ENCODE data around the gene PIMREG. TPM values are rescaled to one million over a fixed set of nuclear protein-coding genes. Genes with fewer than 3 reads are reported as not detected.

Gene PIMREG
- total RNA-seq, 4 donors from 2014 or later, result 0.47 to 1.2 TPM; not detected in 2

GRCh38 chr17:6470146-6470718 is 26.0 kb downstream of the PIMREG start:
- DNase-seq (ENCODE audit: low spot score) (no peak), ATAC-seq (ENCODE audit: low FRiP score) (no peak)
- TF ChIP-seq CTCF (IDR thresholded peaks at IDR 0.05), result no peak

GRCh38 chr17:6470751-6471521 is 26.7 kb downstream of the PIMREG start:
- ATAC-seq (ENCODE audit: low FRiP score) (no peak), DNase-seq (ENCODE audit: low spot score) (no peak)
- no peak for TF ChIP-seq CTCF (IDR thresholded peaks at IDR 0.05)

- TF ChIP-seq CTCF (IDR thresholded peaks at IDR 0.05), result no peak
- peak; percentile 52 for ATAC-seq (ENCODE audit: low FRiP score)
- peak; percentile 27 for DNase-seq (ENCODE audit: low spot score)
Observed at GRCh38 chr17:6471531-6472465, 27.5 kb downstream of the PIMREG start.

GRCh38 chr17:6472517-6472916 is 28.3 kb downstream of the PIMREG start:
- no peak for TF ChIP-seq CTCF (IDR thresholded peaks at IDR 0.05)
- ATAC-seq (ENCODE audit: low FRiP score) (no peak), DNase-seq (ENCODE audit: low spot score) (no peak)

- ATAC-seq (ENCODE audit: low FRiP score) (peak; percentile 76), DNase-seq (ENCODE audit: low spot score) (peak; percentile 49)
- TF ChIP-seq CTCF (IDR thresholded peaks at IDR 0.05), result peak in 1 of 3 donors; percentile 79
Observed at GRCh38 chr17:6473128-6473767, 29.0 kb downstream of the PIMREG start.

GRCh38 chr17:6474376-6474775 is 30.1 kb downstream of the PIMREG start:
- ATAC-seq (ENCODE audit: low FRiP score) (no peak), DNase-seq (ENCODE audit: low spot score) (no peak)
- no peak for TF ChIP-seq CTCF (IDR thresholded peaks at IDR 0.05)
